ENCODE measurements around the gene ITGAV. TPM values are rescaled to one million over a fixed set of nuclear protein-coding genes. Genes with fewer than 3 reads are reported as not detected.

ITGAV gene
- 240 and 251 TPM in 2 replicates for total RNA-seq

- TF ChIP-seq CTCF (IDR thresholded peaks at IDR 0.05; ENCODE audit: insufficient read depth, low read length, poor library complexity, severe bottlenecking): no peak
- no peaks in the 10 kb centered on the region for H3K27me3 ChIP-seq (ENCODE audit: control insufficient read depth, insufficient read depth, low read length)
- no peaks in the 10 kb centered on the region for H3K36me3 ChIP-seq (ENCODE audit: control insufficient read depth, insufficient read depth, low read length)
- DNase-seq (ENCODE audit: low read depth): peak; percentile 77
- H3K4me3 ChIP-seq (ENCODE audit: low read depth, low read length): peak within 1 kb of the TSS; percentile 79
Observed at GRCh38 chr2:186589612-186590349, at the start of gene ITGAV. Gene ITGAV, plus strand, starts transcription at chr2:186590056. Its CDS starts 283 bp downstream, at chr2:186590339.

GRCh38 chr2:186540941-186541340 lies 48.9 kb upstream of the ITGAV start:
- no peak for TF ChIP-seq CTCF (IDR thresholded peaks at IDR 0.05; ENCODE audit: insufficient read depth, low read length, poor library complexity, severe bottlenecking)
- no peaks in the 10 kb centered on the region for H3K36me3 ChIP-seq (ENCODE audit: control insufficient read depth, insufficient read depth, low read length)
- no peak overlapping the region for H3K4me3 ChIP-seq (ENCODE audit: low read depth, low read length)
- H3K27me3 ChIP-seq (ENCODE audit: control insufficient read depth, insufficient read depth, low read length): no peaks in the 10 kb centered on the region
- no peak for DNase-seq (ENCODE audit: low read depth)

- DNase-seq (ENCODE audit: low read depth): no peak
- H3K4me3 ChIP-seq (ENCODE audit: low read depth, low read length): no peak overlapping the region
- TF ChIP-seq CTCF (IDR thresholded peaks at IDR 0.05; ENCODE audit: insufficient read depth, low read length, poor library complexity, severe bottlenecking): no peak
- no peaks in the 10 kb centered on the region for H3K27me3 ChIP-seq (ENCODE audit: control insufficient read depth, insufficient read depth, low read length)
- no peaks in the 10 kb centered on the region for H3K36me3 ChIP-seq (ENCODE audit: control insufficient read depth, insufficient read depth, low read length)
Observed at GRCh38 chr2:186542002-186542401, 47.9 kb upstream of the ITGAV start.

DNA sequence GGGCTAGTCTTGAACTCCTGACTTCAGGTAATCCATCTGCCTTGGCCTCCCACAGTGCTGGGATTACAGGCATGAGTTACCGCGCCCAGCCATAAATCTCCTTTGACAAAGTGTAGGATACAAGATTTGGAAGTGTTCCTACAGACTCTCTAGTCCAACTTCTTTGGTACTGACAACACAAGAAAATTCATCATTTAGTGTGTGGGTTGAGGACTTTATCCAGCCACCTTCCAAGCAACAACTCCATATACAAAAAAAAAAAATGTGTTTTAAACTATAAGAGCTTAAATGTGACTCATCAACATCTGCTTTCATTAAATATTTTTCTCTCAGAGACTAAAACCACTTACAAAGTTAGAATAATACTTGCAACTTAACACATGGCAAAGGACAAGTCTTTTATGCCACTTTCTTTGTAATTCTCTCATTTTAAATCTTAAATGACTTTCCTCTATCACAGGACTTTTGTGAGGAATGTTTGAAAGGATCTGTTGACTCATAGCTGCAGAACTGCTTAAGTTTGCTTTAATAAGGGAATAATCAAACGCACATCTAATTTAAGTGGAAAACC lies 46.2 kb upstream of the ITGAV start:
- no peak overlapping the region for H3K4me3 ChIP-seq (ENCODE audit: low read depth, low read length)
- H3K36me3 ChIP-seq (ENCODE audit: control insufficient read depth, insufficient read depth, low read length): no peaks in the 10 kb centered on the region
- H3K27me3 ChIP-seq (ENCODE audit: control insufficient read depth, insufficient read depth, low read length): no peaks in the 10 kb centered on the region
- no peak for DNase-seq (ENCODE audit: low read depth)
- no peak for TF ChIP-seq CTCF (IDR thresholded peaks at IDR 0.05; ENCODE audit: insufficient read depth, low read length, poor library complexity, severe bottlenecking)

GRCh38 chr2:186544255-186544675 lies 45.6 kb upstream of the ITGAV start:
- no peaks in the 10 kb centered on the region for H3K36me3 ChIP-seq (ENCODE audit: control insufficient read depth, insufficient read depth, low read length)
- H3K27me3 ChIP-seq (ENCODE audit: control insufficient read depth, insufficient read depth, low read length): no peaks in the 10 kb centered on the region
- DNase-seq (ENCODE audit: low read depth): peak; percentile 83
- no peak for TF ChIP-seq CTCF (IDR thresholded peaks at IDR 0.05; ENCODE audit: insufficient read depth, low read length, poor library complexity, severe bottlenecking)
- H3K4me3 ChIP-seq (ENCODE audit: low read depth, low read length): no peak overlapping the region
